A549 (cell line): Measurements from ENCODE around the gene MOB1A. TPM values are rescaled to one million over a fixed set of nuclear protein-coding genes. Genes with fewer than 3 reads are reported as not detected.

ENCODE experiments used
- ATAC-seq, 2 experiments: fragments of 200-7000 bp in 1 of 2; fragments of >200 bp in 1 of 2; cut with Nextera tagmentation in 1 of 2; cut with Tn5 transposase in 1 of 2; 3 replicates each; pipeline versions ENCODE4 v1.8.0 to v1.9.1; 2018 to 2020; ENCODE audit warnings: mild to moderate bottlenecking in 1 of 2, moderate library complexity in 1 of 2
- CTCF ChIA-PET: fragments of 300-600 bp; sonication (Branson Sonifier 250); formaldehyde crosslinking; extraction: SDS; loops from one replicate; lab custom pipeline; 2021; ENCODE audit warnings: antibody characterized with exemption, inconsistent platforms; lab: Yijun Ruan, JAX
- POLR2A ChIA-PET: fragments of 350-600 bp; formaldehyde crosslinking; extraction: SDS; loops from one replicate; lab custom pipeline; 2021; ENCODE audit warnings: antibody characterized with exemption, inconsistent platforms; lab: Yijun Ruan, JAX
- DNase-seq, 2 experiments: peaks; one replicate each; pipeline versions ENCODE4 v3.0.0 to v3.0.0-alpha.2; 2011 to 2016; ENCODE audit warnings: low read depth in 1 of 2, low spot score in 1 of 2
- FAIRE-seq: peaks from 2 replicates; lab custom pipeline; 2011; peaks lifted over from hg19 to GRCh38; lab: Jason Lieb, UNC
- H3K27ac ChIP-seq, 2 experiments: fragments of >200 bp; sonication (Bioruptor Twin); formaldehyde crosslinking; 3 replicates each; pipeline ENCODE4 v1.5.1; 2016 to 2017
- H3K4me1 ChIP-seq: fragments of >200 bp; sonication (Bioruptor Twin); formaldehyde crosslinking; 3 replicates; pipeline ENCODE4 v1.6.1; 2016
- H3K4me2 ChIP-seq: fragments of >200 bp; sonication (Bioruptor Twin); formaldehyde crosslinking; 3 replicates; pipeline ENCODE4 v1.6.1; 2016
- H3K4me3 ChIP-seq: fragments of >200 bp; sonication (Bioruptor Twin); formaldehyde crosslinking; 3 replicates; pipeline ENCODE4 v1.5.1; 2016
- H3K9me3 ChIP-seq: fragments of >200 bp; sonication (Bioruptor Twin); formaldehyde crosslinking; 3 replicates; pipeline ENCODE4 v1.6.1; 2016
- CHD2 ChIP-seq: fragments of 150-350 bp; IDR thresholded peaks from 2 replicates; pipeline ENCODE4 v1.6.1; 2014; ENCODE audit warnings: low read length; ENCODE audit not compliant: partially characterized antibody
- CHD4 ChIP-seq: fragments of 200-600 bp; sonication (generic); IDR thresholded peaks from 2 replicates; pipeline ENCODE4 v1.6.1; 2016; ENCODE audit warnings: antibody characterized with exemption, mild to moderate bottlenecking, borderline replicate concordance
- FOSL2 ChIP-seq, 2 experiments: fragments of 450-650 bp in 1 of 2; fragments of >200 bp in 1 of 2; sonication (Bioruptor Twin) in 1 of 2; formaldehyde crosslinking; IDR thresholded peaks; 2 replicates each; pipeline versions ENCODE4 v1.5.0 to v1.6.1; 2016 to 2020; ENCODE audit warnings: mild to moderate bottlenecking in 1 of 2, moderate library complexity in 1 of 2
- FOXS1 ChIP-seq: fragments of 250-450 bp; sonication (Bioruptor Pico); IDR thresholded peaks from 2 replicates; pipeline ENCODE4 v1.5.0; 2020; ENCODE audit warnings: mild to moderate bottlenecking, moderate library complexity
- HDAC2 ChIP-seq: fragments of 200-600 bp; sonication (generic); IDR thresholded peaks from 2 replicates; pipeline ENCODE4 v1.6.1; 2016
- HOXA7 ChIP-seq: fragments of 250-450 bp; sonication (Bioruptor Pico); IDR thresholded peaks from 2 replicates; pipeline ENCODE4 v1.5.0; 2020; ENCODE audit warnings: mild to moderate bottlenecking, moderate library complexity
- HOXB5 ChIP-seq: fragments of 250-450 bp; sonication (Bioruptor Pico); IDR thresholded peaks from 2 replicates; pipeline ENCODE4 v1.5.0; 2020; ENCODE audit warnings: mild to moderate bottlenecking, moderate library complexity
- JUN ChIP-seq, 2 experiments: fragments of >200 bp; sonication (Bioruptor Twin); formaldehyde crosslinking; IDR thresholded peaks; 2 replicates in 1 of 2; 3 replicates in 1 of 2; pipeline ENCODE4 v1.6.1; 2016 to 2017
- KDM5A ChIP-seq: fragments of 200-600 bp; sonication (generic); IDR thresholded peaks from 2 replicates; pipeline ENCODE4 v1.6.1; 2016; ENCODE audit warnings: antibody characterized with exemption, mild to moderate bottlenecking
- REST ChIP-seq: fragments of 200-600 bp; sonication (generic); IDR thresholded peaks from 2 replicates; pipeline ENCODE4 v1.6.1; 2016; ENCODE audit warnings: antibody characterized with exemption, mild to moderate bottlenecking, moderate library complexity
- RNF2 ChIP-seq: fragments of 200-600 bp; sonication (generic); IDR thresholded peaks from 2 replicates; pipeline ENCODE4 v1.6.1; 2016; ENCODE audit warnings: low read depth, mild to moderate bottlenecking, antibody characterized with exemption, moderate library complexity, borderline replicate concordance
- TP53 ChIP-seq: fragments of 250-450 bp; sonication (Bioruptor Pico); IDR thresholded peaks from 2 replicates; pipeline ENCODE4 v1.5.0; 2021; ENCODE audit warnings: mild to moderate bottlenecking, moderate library complexity
- ZNF302 ChIP-seq: fragments of 250-450 bp; sonication (Bioruptor Pico); IDR thresholded peaks from 2 replicates; pipeline ENCODE4 v1.9.0; 2021; ENCODE audit warnings: inconsistent platforms, mild to moderate bottlenecking, moderate library complexity
- WGBS: methylation state at CpG from one replicate; pipeline ENCODE4 v1.1.6; 2017; ENCODE audit errors: missing lambda C conversion rate; 5-methylcytosine and 5-hydroxymethylcytosine counted together
- polyA plus RNA-seq, 4 experiments: library from polyadenylated mRNA; depleted of rRNA in 3 of 4; stranded (reverse); fragments of >200 nt; fragmentation: RNase III in 1 of 4; extraction: RNeasy Plus Mini Kit Qiagen cat#74134 plus additional on column Dnase treatment in 1 of 4; gene quantifications; 2 replicates in 3 of 4; 3 replicates in 1 of 4; pipeline ENCODE4 v1.2.3, GENCODE V29; 2011 to 2017
- TF ChIP-seq, protein P1 (sequence below): fragments of >200 bp; sonication (Bioruptor Twin); formaldehyde crosslinking; IDR thresholded peaks from 2 replicates; pipeline ENCODE4 v1.6.1; 2016
- TF ChIP-seq, protein P2 (sequence below): fragments of 150-350 bp; IDR thresholded peaks from 2 replicates; pipeline ENCODE4 v1.6.1; 2014; ENCODE audit warnings: low read depth, mild to moderate bottlenecking, low read length

MOB1A gene
- polyA plus RNA-seq, 2 of the 4 experiments (the other 2 are of a cell fraction), result 72.6 to 108 TPM

DNA sequence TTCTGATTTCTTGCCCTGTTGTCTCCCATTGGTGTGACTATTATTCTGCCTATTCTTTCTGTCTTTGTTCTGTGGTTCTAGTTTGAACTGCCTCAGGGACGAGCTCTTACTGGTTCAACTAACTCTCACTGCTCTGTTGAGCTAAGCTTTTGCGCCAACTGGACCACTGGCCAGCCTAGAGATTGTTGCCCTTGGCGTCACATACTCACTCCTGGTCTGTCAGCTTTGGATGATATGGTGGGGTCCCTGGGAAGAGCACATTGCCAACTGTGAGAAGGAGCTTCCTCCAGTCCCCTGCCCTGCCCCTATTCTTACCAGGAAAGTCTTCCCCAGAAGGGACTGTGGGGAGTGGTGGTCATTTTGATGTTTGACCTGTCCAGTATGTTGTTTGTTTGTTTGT, 25.8 kb upstream of the MOB1A start:
- POLR2A ChIA-PET, result interaction anchor here (1.0 to 1.6 kb wide), 2 partner anchors 10 to 26 kb away, joined by 5 to 6 read pairs; partner anchors contain the start of gene MOB1A
- TF ChIP-seq ZNF302 (CRISPR knock-in tag) (no peak), KDM5A (no peak), HDAC2 (no peak), HOXA7 (no peak), TP53 (CRISPR knock-in tag) (no peak), CHD2 (no peak), FOSL2 (IDR thresholded peaks at IDR 0.05) (no peak), FOSL2 (CRISPR knock-in tag; IDR thresholded peaks at IDR 0.05) (no peak)
- TF ChIP-seq, protein P1, sequence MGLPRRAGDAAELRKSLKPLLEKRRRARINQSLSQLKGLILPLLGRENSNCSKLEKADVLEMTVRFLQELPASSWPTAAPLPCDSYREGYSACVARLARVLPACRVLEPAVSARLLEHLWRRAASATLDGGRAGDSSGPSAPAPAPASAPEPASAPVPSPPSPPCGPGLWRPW, result no peak
- TF ChIP-seq, all 56 proteins: peak for 0
- 93% methylated on average over 3 of the region's 3 CpGs for WGBS
- peak overlapping the region; percentile 30; the same call in 1 of the 3 replicates for H3K4me2 ChIP-seq
- FAIRE-seq (no peak), ATAC-seq (no peak), DNase-seq (no peak)
- CTCF ChIA-PET, result interaction anchor here (0.6 to 1.7 kb wide), 5 partner anchors 10 to 57 kb away, joined by 3 to 4 read pairs (median 3); partner anchors contain the start of gene BOLA3
- H3K4me1 ChIP-seq, result peaks cover 63% of the 10 kb centered on the region
- no peaks in the 10 kb centered on the region for H3K9me3 ChIP-seq
- H3K27ac ChIP-seq, result no peak overlapping the region
- H3K4me3 ChIP-seq, result no peak overlapping the region

DNA sequence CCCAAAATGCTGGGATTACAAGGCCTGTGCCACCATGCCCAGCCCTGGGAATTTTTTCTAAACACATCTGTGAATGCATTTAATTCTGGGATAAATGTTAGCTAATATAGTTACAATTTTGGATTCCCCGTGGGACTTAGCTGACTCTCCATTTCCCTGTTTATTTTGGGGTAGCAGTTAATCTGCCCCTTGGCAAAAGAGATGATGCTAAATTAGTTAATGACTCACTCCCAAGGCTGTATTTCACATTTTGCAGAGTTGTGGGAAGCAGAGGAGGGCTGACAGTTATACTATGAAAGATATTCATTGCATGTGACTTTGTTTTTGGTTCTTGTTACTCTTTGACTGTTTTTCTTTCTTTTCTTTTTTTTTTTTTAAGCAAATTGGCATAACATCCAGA, 22.9 kb upstream of the MOB1A start:
- ATAC-seq (no peak), DNase-seq (no peak)
- Histone ChIP-seq H3K27ac (no peak overlapping the region), H3K4me2 (peak overlapping the region; percentile 91), H3K4me1 (peaks cover 70% of the 10 kb centered on the region), H3K9me3 (no peaks in the 10 kb centered on the region), H3K4me3 (peak overlapping the region; percentile 94; the same call in 1 of the 3 replicates)
- WGBS, result 39% methylated on average over 1 of the region's 1 CpG
- CTCF ChIA-PET, result interaction anchor here (1.7 kb wide), 1 partner anchor 134 kb away, joined by 4 read pairs; no protein-coding TSS in a partner anchor
- TF ChIP-seq JUN (IDR thresholded peaks at IDR 0.05) (0 out of 5 replicates have a peak, but pooled peaks of 1 of the 2 experiments have one; percentile 1), HOXA7 (0 out of 2 replicates have a peak, but pooled peaks have one; percentile 46), CHD2 (no peak)
- TF ChIP-seq, all 56 proteins: peak for 2
- POLR2A ChIA-PET, result no interaction called here
- FAIRE-seq, result no peak

GRCh38 chr2:74201196-74201595, 22.5 kb upstream of the MOB1A start:
- CTCF ChIA-PET, result interaction anchor here (0.6 to 1.7 kb wide), 2 partner anchors 134 to 421 kb away, joined by 4 read pairs; no protein-coding TSS in a partner anchor
- H3K9me3 ChIP-seq, result no peaks in the 10 kb centered on the region
- no peak for FAIRE-seq
- TF ChIP-seq CHD4 (no peak), RNF2 (no peak), HOXB5 (CRISPR knock-in tag) (no peak), JUN (IDR thresholded peaks at IDR 0.05) (0 out of 5 replicates have a peak, but pooled peaks of 1 of the 2 experiments have one; percentile 21), REST (no peak), FOXS1 (CRISPR knock-in tag) (no peak)
- TF ChIP-seq, protein P2, sequence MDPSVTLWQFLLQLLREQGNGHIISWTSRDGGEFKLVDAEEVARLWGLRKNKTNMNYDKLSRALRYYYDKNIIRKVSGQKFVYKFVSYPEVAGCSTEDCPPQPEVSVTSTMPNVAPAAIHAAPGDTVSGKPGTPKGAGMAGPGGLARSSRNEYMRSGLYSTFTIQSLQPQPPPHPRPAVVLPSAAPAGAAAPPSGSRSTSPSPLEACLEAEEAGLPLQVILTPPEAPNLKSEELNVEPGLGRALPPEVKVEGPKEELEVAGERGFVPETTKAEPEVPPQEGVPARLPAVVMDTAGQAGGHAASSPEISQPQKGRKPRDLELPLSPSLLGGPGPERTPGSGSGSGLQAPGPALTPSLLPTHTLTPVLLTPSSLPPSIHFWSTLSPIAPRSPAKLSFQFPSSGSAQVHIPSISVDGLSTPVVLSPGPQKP, result no peak
- TF ChIP-seq, all 56 proteins: peak for 1
- H3K4me3 ChIP-seq, result peak overlapping the region; percentile 94; the same call in 2 of the 3 replicates
- WGBS, result 89% methylated on average over 3 of the region's 3 CpGs
- peak overlapping the region; percentile 91 for H3K4me2 ChIP-seq
- H3K4me1 ChIP-seq, result peaks cover 67% of the 10 kb centered on the region
- ATAC-seq (no peak), DNase-seq (no peak)
- POLR2A ChIA-PET, result no interaction called here
- H3K27ac ChIP-seq, result no peak overlapping the region
